Stimulated activated CD4-positive, alpha-beta T cell treated with anti-CD3 and anti-CD28 coated beads, TNF-alpha, amount 100 ng/mL, for 48 hours (primary cell): ENCODE data around the gene ACER3.

Experiments used
- DNase-seq, 3 donors: peaks; one replicate each; pipeline ENCODE4 v3.0.0-alpha.2; 2020; ENCODE audit warnings: low read depth in 3 of 3

ACER3 gene

GRCh38 chr11:77074205-77074604, 213.5 kb downstream of the ACER3 start:
- no peak for DNase-seq

GRCh38 chr11:77074626-77075221, 214.0 kb downstream of the ACER3 start:
- no peak for DNase-seq

GRCh38 chr11:77075425-77075905, 214.7 kb downstream of the ACER3 start:
- no peak for DNase-seq
